Fibroblast of pulmonary artery (primary cell): ENCODE data around the gene KRT15.
A peak's percentile ranks its signal among the peaks of the same experiment; 100 is the strongest.

ENCODE experiments used
- DNase-seq: peaks from one replicate; pipeline ENCODE4 v3.0.0-alpha.2; 2010; ENCODE audit warnings: low read depth
- H3K4me3 ChIP-seq: replicated peaks from 2 replicates; pipeline ENCODE4 v1.5.1; 2011; ENCODE audit warnings: low read depth, mild to moderate bottlenecking, control low read depth, low read length, moderate library complexity
- TF ChIP-seq, protein P1 (sequence below): IDR thresholded peaks from 2 replicates; pipeline ENCODE4 v1.5.1; 2011; ENCODE audit warnings: mild to moderate bottlenecking, control low read depth, low read length, inconsistent platforms; ENCODE audit errors: missing control alignments

The KRT15 gene

GRCh38 chr17:41476866-41477815 is 41.5 kb downstream of the KRT15 start:
- DNase-seq = no peak
- H3K4me3 ChIP-seq = no peak overlapping the region
- TF ChIP-seq, protein P1, sequence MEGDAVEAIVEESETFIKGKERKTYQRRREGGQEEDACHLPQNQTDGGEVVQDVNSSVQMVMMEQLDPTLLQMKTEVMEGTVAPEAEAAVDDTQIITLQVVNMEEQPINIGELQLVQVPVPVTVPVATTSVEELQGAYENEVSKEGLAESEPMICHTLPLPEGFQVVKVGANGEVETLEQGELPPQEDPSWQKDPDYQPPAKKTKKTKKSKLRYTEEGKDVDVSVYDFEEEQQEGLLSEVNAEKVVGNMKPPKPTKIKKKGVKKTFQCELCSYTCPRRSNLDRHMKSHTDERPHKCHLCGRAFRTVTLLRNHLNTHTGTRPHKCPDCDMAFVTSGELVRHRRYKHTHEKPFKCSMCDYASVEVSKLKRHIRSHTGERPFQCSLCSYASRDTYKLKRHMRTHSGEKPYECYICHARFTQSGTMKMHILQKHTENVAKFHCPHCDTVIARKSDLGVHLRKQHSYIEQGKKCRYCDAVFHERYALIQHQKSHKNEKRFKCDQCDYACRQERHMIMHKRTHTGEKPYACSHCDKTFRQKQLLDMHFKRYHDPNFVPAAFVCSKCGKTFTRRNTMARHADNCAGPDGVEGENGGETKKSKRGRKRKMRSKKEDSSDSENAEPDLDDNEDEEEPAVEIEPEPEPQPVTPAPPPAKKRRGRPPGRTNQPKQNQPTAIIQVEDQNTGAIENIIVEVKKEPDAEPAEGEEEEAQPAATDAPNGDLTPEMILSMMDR = no peak

- DNase-seq = no peak
- TF ChIP-seq, protein P1 = no peak
- H3K4me3 ChIP-seq = no peak overlapping the region
These were observed 43.3 kb downstream of the KRT15 start for GRCh38 chr17:41475421-41475820.

GRCh38 chr17:41474863-41475262 is 43.8 kb downstream of the KRT15 start:
- TF ChIP-seq, protein P1 = no peak
- no peak overlapping the region for H3K4me3 ChIP-seq
- DNase-seq = no peak

GRCh38 chr17:41468346-41468745 is 50.3 kb downstream of the KRT15 start:
- TF ChIP-seq, protein P1 = no peak

GRCh38 chr17:41467561-41467960 is 51.1 kb downstream of the KRT15 start:
- no peak overlapping the region for H3K4me3 ChIP-seq
- DNase-seq = peak; percentile 56
- TF ChIP-seq, protein P1 = no peak

More at GRCh38 chr17:41468346-41468745, 50.3 kb downstream of the KRT15 start:
- no peak overlapping the region for H3K4me3 ChIP-seq
- no peak for DNase-seq

DNA sequence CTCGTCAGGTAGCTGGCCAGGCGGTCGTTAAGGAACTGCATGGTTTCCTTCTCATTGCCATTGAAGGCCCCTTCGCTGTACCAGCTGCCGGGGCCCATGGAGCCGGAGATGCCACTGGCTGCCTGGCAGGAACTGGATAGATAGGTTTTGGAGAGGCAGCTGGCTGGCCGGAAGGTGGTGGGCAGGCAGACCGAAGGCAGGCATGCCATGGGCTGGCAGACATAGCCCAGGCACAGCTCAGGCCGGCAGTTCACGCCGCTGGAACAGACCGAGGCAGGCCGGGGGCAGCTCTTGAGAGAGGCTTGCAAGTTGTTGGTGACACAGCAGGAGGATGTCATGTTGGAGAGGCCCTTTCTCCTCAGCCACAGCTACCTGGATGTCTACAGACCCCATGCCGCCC is 51.7 kb downstream of the KRT15 start, which contains the start of gene KRT32:
KRT32 (minus strand) TSS at position 399 of the 400 bp plus-strand sequence; CDS start at position 338, 61 bp downstream.
- TF ChIP-seq, protein P1 = no peak
- DNase-seq = no peak
- no peak within 1 kb of the TSS for H3K4me3 ChIP-seq
